Right lobe of liver (tissue), 6 donors: ENCODE measurements around the gene SFTPD. TPM values are rescaled to one million over a fixed set of nuclear protein-coding genes. Genes with fewer than 3 reads are reported as not detected.

ENCODE experiments used
- ATAC-seq, 4 donors: fragments of 200-7000 bp; cut with Tn5 transposase; one replicate each; pipeline ENCODE4 v1.9.1; 2020; ENCODE audit warnings: mild to moderate bottlenecking in 4 of 4, moderate library complexity in 4 of 4
- DNase-seq, 3 donors: peaks; one replicate each; pipeline ENCODE4 v3.0.0-alpha.2; 2020
- H3K27ac ChIP-seq, 3 donors: fragments of 200-600 bp; one replicate each; pipeline ENCODE4 v1.8.0; 2022
- H3K27me3 ChIP-seq, 2 donors: fragments of 200-600 bp; one replicate each; pipeline ENCODE4 v1.8.0; 2022
- H3K36me3 ChIP-seq, 4 donors: fragments of 200-600 bp; sonication (generic) in 1 of 4; one replicate each; pipeline versions ENCODE4 v1.5.1 to v1.8.0; 2017 to 2022; ENCODE audit warnings: control low read depth in 1 of 4
- H3K4me1 ChIP-seq, 4 donors: fragments of 200-600 bp; sonication (generic) in 1 of 4; one replicate each; pipeline versions ENCODE4 v1.5.1 to v1.8.0; 2017 to 2022; ENCODE audit warnings: control low read depth in 1 of 4
- H3K4me3 ChIP-seq, 3 donors: fragments of 200-600 bp; one replicate each; pipeline ENCODE4 v1.8.0; 2022
- H3K9me3 ChIP-seq, 4 donors: fragments of 200-600 bp; sonication (generic) in 1 of 4; one replicate each; pipeline versions ENCODE4 v1.5.1 to v1.8.0; 2017 to 2022; ENCODE audit warnings: control low read depth in 1 of 4
- CTCF ChIP-seq, 4 donors: fragments of 200-600 bp in 3 of 4; fragments of 450-650 bp in 1 of 4; IDR thresholded peaks; one replicate each; pipeline versions ENCODE4 v1.5.1 to v1.8.0; 2016 to 2022; ENCODE audit warnings: antibody characterized with exemption in 4 of 4, mild to moderate bottlenecking in 2 of 4
- POLR2A ChIP-seq: fragments of 450-650 bp; IDR thresholded peaks from one replicate; pipeline ENCODE4 v1.6.1; 2017; ENCODE audit warnings: antibody characterized with exemption, mild to moderate bottlenecking
- WGBS: methylation state at CpG from one replicate; pipeline ENCODE4 v1.1.6; 2018; ENCODE audit warnings: low coverage, low lambda C conversion rate; ENCODE audit not compliant: insufficient coverage; ENCODE audit errors: missing lambda C conversion rate; 5-methylcytosine and 5-hydroxymethylcytosine counted together
- intact Hi-C, 2 donors: fragments of 100-400 bp; cut with DNase I; formaldehyde crosslinking; loops; one replicate each; pipeline versions ENCODE4 v1.11.2 to v1.14.1; 2022
- total RNA-seq, 6 experiments: library from RNA; depleted of rRNA in 2 of 6; stranded (reverse); fragments of >200 nt in 2 of 6; fragmentation: NEBNext Ultra II Directional in 3 of 6; extraction: Animal tissue kit (Norgen Biotek cat#: 25700) in 3 of 6; gene quantifications; one replicate each; pipeline versions ENCODE4 v1.1.0 to v1.2.4, GENCODE V29; 2016 to 2023
- donor health status: DM: no; HTN: yes; CAD: no.
- donor health status: DM: no; HTN: no; CAD: no.
- donor health status: DM: no; HTN: no; CAD: no.
- donor health status: DM: no; HTN: yes; CAD: no.
- donor health status: DM: no; HTN: yes; CAD: no.

SFTPD gene
- total RNA-seq, 6 experiments from 2014 or later: 0.35 to 0.59 (median 0.51) TPM; not detected in 3

- 50% methylated on average over 2 of the region's 3 CpGs for WGBS
- Histone ChIP-seq H3K4me1 (peaks cover 0 to 11% (median 0%) of the 10 kb centered on the region in 4 donors), H3K27ac (no peak overlapping the region), H3K36me3 (no peaks in the 10 kb centered on the region), H3K4me3 (no peak overlapping the region), H3K9me3 (no peaks in the 10 kb centered on the region), H3K27me3 (no peaks in the 10 kb centered on the region)
- DNase-seq: no peak
- no peak for ATAC-seq
- intact Hi-C loops: no loop called here
- TF ChIP-seq CTCF (IDR thresholded peaks at IDR 0.05) (no peak), POLR2A (no peak)
Measured at GRCh38 chr10:79979310-79979975, 30.5 kb upstream of the SFTPD start.

GRCh38 chr10:79976999-79977398 lies 28.1 kb upstream of the SFTPD start:
- WGBS: 71% methylated on average over 2 of the region's 2 CpGs
- H3K27me3 ChIP-seq: no peaks in the 10 kb centered on the region

GRCh38 chr10:79970062-79970461 lies 21.2 kb upstream of the SFTPD start:
- ATAC-seq (no peak), DNase-seq (no peak)
- H3K27ac ChIP-seq: no peak overlapping the region
- intact Hi-C loops: no loop called here
- H3K36me3 ChIP-seq: no peaks in the 10 kb centered on the region
- no peaks in the 10 kb centered on the region for H3K9me3 ChIP-seq
- H3K4me1 ChIP-seq: no peaks in the 10 kb centered on the region
- no peak overlapping the region for H3K4me3 ChIP-seq
- H3K27me3 ChIP-seq: no peaks in the 10 kb centered on the region
- TF ChIP-seq POLR2A (no peak), CTCF (IDR thresholded peaks at IDR 0.05) (no peak)

More at GRCh38 chr10:79976999-79977398, 28.1 kb upstream of the SFTPD start:
- DNase-seq (no peak), ATAC-seq (no peak)
- H3K36me3 ChIP-seq: no peaks in the 10 kb centered on the region
- intact Hi-C loops: no loop called here
- no peaks in the 10 kb centered on the region for H3K9me3 ChIP-seq
- H3K4me3 ChIP-seq: no peak overlapping the region
- TF ChIP-seq POLR2A (no peak), CTCF (IDR thresholded peaks at IDR 0.05) (no peak)
- H3K4me1 ChIP-seq: peaks cover 0 to 6% (median 0%) of the 10 kb centered on the region in 4 donors
- H3K27ac ChIP-seq: no peak overlapping the region

- no peaks in the 10 kb centered on the region for H3K9me3 ChIP-seq
- ATAC-seq (no peak), DNase-seq (no peak)
- H3K27me3 ChIP-seq: no peaks in the 10 kb centered on the region
- H3K4me3 ChIP-seq: no peak overlapping the region
- no peaks in the 10 kb centered on the region for H3K4me1 ChIP-seq
- intact Hi-C loops: no loop called here
- no peak overlapping the region for H3K27ac ChIP-seq
- TF ChIP-seq CTCF (IDR thresholded peaks at IDR 0.05) (no peak), POLR2A (no peak)
- H3K36me3 ChIP-seq: no peaks in the 10 kb centered on the region
- 0% methylated on average over 1 of the region's 5 CpGs for WGBS
Measured at GRCh38 chr10:79947787-79948424, 999 bp downstream of the SFTPD start.
